NCI-H1105 (cell line): ENCODE results near the gene ZNF559.
"Not testable (repeated sequence)": the region's sequence is repeated elsewhere in the genome, so short reads cannot be mapped to it uniquely, and the experiment has no call there.

Source experiments
- DNase-seq: peaks from one replicate; lab custom pipeline; 2025; lab: John Stamatoyannopoulos, UW

Gene ZNF559

DNA sequence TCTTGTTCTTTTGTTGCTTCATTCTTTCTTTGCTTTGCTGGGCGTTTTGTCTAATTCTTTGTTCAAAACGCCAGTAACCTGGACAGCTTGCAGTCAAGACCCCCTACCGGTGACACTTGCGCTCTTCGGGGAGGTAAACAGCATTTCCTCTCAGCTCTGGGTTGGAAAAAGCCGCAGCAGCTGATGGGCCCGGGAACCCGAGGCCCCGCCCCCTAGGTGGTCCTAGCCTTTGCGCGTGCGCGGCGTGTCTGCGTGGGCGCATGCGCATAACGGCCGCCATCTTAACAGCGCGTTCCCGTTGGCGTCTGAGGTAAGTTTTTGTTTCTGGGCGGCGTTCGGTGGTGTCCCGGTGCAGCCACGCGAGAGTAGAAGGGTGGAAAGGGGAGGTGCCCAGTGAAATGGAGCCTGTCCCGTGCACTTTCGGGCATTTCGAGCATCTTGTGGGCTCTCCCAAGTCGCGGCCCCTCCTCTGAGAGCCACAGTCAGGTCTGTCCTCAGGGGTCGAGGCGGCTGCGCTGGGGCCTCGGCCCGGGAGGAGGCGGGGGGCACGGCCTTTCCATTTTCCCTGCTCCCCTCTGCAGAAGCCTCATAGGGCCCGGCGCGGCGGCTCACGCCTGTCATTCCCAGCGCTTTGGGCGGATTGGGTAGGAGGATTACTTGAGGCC, at the start of gene ZNF559:
Gene ZNF559, plus strand, starts transcription at position 261 of the 665 bp plus-strand sequence. CDS start 14,371 bp downstream, outside the sequence.
- peak; percentile 94 for DNase-seq

- DNase-seq, result not testable (repeated sequence)
Observed at GRCh38 chr19:9283485-9283884, 40.5 kb upstream of the ZNF559 start.

DNA sequence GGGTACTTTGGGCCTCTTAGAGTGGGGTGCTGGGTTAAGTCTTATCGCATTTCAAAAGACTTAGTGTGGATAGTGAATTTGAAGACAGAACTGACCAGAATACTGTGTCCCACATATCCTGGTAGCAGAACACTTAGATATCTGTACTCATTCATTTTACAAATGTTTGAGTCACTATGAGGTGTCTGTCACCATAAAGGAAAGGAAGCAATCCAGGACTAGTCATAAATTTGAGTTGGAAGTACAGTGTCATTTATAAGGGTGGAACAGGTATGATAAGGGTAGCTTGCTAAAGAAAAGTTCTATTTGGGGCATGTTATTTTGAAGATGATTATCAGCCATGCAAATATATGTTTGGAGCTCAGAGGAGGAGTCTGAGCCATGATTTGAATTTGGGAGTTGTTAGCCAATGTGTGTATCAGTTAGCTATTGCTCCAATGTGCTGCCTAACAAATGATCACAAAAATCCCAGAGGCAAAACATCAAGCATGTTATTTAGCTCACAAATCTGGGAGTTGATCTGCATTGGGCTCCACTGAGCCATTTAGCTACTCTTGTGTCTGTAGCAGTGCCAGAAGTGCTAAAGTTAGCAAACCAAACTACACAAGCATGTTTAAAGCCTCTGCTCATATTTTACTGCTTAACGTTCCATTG, 34.6 kb upstream of the ZNF559 start:
- DNase-seq, result no peak

- no peak for DNase-seq
Observed at GRCh38 chr19:9295411-9295849, 28.5 kb upstream of the ZNF559 start.

DNA sequence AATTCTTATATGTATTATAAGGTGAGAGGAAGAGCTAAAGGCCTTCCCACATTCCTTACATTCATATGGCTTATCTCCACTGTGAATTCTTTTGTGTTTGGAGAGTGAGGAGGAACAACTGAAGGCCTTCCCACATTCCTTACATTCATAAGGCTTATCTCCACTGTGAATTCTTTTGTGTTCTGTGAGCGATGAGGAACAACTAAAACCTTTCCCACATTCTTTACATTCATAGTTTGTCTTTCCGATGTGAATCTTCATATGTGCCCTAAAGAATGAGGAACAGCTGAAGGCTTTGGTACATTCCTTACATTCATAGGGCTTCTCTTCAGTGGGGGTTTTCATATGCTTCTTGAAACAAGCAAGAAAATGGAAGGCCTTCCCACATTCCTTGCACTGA, 27.6 kb upstream of the ZNF559 start:
- no peak for DNase-seq

DNA sequence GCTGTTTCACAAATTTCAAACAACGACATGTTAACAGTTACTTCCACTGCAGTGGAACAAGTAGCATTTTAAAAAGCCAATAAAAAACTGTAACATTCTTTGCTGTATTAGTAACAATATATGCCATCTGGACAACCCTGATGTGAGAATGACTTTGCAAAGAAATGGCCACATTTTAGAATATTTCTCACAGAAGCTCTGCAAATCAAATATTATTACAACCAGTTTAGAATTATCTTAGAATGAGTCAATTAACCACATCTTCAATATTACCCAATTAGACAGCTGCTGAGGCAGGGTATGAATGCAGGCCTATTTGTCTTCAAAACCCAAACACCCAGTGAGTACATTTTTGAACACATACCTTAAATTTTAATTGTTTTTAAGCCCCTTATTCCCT, 17.5 kb upstream of the ZNF559 start:
- DNase-seq, result no peak

- DNase-seq, result no peak
Observed at GRCh38 chr19:9308091-9308770, 15.7 kb upstream of the ZNF559 start.

DNA sequence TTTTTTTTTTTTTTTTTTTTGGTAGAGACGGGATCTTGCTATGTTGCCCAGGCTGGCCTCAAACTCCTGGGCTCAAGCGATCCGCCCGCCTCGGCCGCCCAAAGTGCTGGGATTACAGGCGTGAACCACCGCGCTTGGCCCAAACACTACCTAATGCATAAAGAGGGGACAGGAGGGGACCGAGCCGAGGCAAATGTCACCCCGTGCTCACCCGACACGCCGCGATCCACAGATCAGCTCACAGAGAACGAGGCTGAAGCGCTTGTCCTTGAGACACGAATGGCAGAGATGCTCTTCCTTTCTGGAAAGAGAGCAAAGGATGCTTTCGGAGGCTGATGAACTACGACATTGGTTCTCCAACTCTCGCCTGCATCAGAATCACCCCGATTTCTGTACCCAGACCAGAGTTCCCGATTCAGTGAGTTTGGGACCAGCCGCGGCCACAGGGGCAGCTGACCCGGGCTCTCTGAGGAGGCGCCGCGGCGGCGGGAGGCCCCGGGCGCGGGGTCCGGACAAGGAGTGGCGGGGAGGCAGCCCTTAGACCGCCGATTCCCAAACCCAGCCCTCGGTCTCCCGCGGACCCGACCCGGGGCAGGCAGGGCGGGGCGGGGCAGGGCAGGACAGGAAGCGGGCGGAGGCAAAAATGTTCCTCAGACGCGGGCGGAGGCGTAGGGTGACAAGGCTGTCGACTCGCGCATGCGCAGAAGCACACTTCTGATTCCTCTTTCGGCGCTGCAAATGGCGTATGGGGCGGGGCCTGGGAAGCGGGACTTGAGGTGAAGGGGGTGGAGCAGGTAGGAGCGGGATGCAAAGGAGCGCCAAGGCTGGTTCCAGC, 14.6 kb upstream of the ZNF559 start, which contains the start of gene ZNF699:
Gene ZNF699, minus strand, starts transcription at position 700 of the 835 bp plus-strand sequence. CDS start 4,719 bp downstream, outside the sequence.
- peak; percentile 97 for DNase-seq

- peak; percentile 97 for DNase-seq
Observed at GRCh38 chr19:9309974-9310446, 14.0 kb upstream of the ZNF559 start.

- DNase-seq, result no peak
Observed at GRCh38 chr19:9313756-9314155, 10.2 kb upstream of the ZNF559 start.

DNA sequence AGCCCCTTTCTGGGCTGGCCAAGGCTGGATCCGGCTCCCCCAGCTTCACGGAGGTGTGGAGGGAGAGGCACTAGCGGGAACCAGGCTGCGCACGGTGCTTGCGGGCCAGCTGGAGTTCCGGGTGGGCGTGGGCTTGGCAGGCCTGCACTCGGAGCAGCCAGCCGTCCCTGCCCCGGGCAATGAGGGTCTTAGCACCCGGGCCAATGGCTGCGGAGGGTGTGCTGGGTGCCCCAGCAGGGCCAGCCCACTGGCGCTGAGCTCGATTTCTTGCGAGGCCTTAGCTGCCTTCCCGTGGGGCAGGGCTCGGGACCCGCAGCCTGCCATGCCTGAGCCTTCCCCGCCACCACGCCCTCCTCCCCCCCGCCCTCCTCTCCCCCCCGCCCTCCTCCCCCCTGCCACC, 2.6 kb upstream of the ZNF559 start:
- DNase-seq, result no peak

- not testable (repeated sequence) for DNase-seq
Observed at GRCh38 chr19:9321756-9322155, 2.2 kb upstream of the ZNF559 start.

DNA sequence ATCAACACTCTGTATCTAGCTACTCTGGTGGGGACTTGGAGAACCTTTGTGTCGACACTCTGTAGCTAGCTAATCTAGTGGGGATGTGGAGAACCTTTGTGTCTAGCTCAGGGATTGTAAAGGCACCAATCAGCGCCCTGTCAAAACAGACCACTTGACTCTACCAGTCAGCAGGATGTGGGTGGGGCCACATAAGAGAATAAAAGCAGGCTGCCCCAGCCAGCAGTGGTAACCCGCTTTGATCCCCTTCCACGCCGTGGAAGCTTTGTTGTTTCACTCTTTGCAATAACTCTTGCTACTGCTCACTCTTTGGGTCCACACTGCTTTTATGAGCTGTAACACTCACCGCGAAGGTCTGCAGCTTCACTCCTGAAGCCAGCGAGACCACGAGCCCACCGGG, 1.8 kb upstream of the ZNF559 start:
- not testable (repeated sequence) for DNase-seq

- peak; percentile 76 for DNase-seq
Observed at GRCh38 chr19:9323557-9323918, 441 bp upstream of the ZNF559 start.

- no peak for DNase-seq
Observed at GRCh38 chr19:9324584-9324962, 594 bp downstream of the ZNF559 start.

GRCh38 chr19:9329999-9330398, 6.0 kb downstream of the ZNF559 start:
- DNase-seq, result no peak

DNA sequence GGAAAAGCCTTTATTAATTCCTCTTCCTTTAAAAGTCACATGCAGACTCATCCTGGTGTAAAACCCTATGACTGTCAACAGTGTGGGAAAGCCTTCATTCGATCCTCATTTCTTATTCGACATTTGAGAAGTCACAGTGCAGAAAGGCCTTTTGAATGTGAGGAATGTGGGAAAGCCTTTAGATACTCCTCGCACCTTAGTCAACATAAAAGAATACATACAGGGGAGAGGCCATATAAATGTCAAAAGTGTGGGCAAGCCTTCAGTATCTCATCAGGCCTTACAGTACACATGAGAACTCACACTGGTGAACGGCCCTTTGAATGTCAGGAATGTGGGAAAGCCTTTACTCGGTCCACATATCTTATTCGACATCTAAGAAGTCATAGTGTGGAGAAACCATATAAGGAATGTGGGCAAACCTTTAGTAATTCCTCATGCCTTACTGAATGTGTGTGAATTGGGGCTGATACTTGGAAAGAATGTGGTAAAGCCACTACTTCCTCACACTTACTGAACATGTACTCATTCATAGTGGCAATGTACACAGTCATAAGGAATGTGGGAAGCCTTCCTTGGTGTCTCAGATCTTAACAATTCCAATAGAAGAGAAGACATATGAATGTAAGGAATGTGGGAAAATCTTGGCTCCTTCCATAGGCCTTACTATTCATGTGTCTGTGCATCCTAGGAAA, 18.8 kb downstream of the ZNF559 start:
- DNase-seq, result no peak

- no peak for DNase-seq
Observed at GRCh38 chr19:9345005-9345404, 21.0 kb downstream of the ZNF559 start.

- DNase-seq, result no peak
Observed at GRCh38 chr19:9348253-9348652, 24.3 kb downstream of the ZNF559 start.

- DNase-seq, result no peak
Observed at GRCh38 chr19:9348671-9349070, 24.7 kb downstream of the ZNF559 start.

DNA sequence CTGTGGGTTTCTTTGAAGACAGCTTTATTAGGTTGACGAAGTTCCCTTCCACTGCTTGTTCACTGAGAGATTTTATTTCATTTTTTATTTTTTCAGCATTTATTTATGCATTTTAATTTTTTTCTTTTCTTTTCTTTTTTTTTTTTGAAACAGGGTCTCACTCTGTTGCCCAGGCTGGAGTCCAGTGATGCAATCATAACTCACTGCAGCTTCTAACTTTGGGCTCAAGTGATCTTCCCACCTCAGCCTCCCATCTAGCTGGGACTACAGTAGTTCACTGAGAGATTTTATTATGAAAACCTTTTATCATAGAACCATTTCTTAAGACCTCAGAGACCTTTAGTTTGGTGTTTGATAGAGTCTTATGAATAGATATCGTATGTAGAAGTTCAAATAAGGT, 28.5 kb downstream of the ZNF559 start:
- no peak for DNase-seq
